Superior temporal gyrus (tissue), 1 donor: ENCODE measurements around the gene RNLS.

Source experiments
- DNase-seq: peaks from one replicate; pipeline ENCODE4 v3.0.0-alpha.2; 2016; ENCODE audit errors: extremely low spot score

Gene RNLS

GRCh38 chr10:88477343-88478085 is 105.6 kb downstream of the RNLS start:
- DNase-seq: no peak

GRCh38 chr10:88474884-88475844 is 108.0 kb downstream of the RNLS start:
- DNase-seq: no peak

- no peak for DNase-seq
Measured at GRCh38 chr10:88473989-88474883, 108.9 kb downstream of the RNLS start.

GRCh38 chr10:88472540-88472939 is 110.6 kb downstream of the RNLS start:
- DNase-seq: no peak

- no peak for DNase-seq
Measured at GRCh38 chr10:88471899-88472298, 111.2 kb downstream of the RNLS start.

- DNase-seq: no peak
Measured at GRCh38 chr10:88467835-88468485, 115.2 kb downstream of the RNLS start.

- no peak for DNase-seq
Measured at GRCh38 chr10:88466786-88467185, 116.3 kb downstream of the RNLS start.

- no peak for DNase-seq
Measured at GRCh38 chr10:88465765-88466164, 117.4 kb downstream of the RNLS start.

GRCh38 chr10:88463811-88464210 is 119.3 kb downstream of the RNLS start:
- DNase-seq: no peak

- DNase-seq: no peak
Measured at GRCh38 chr10:88461426-88461825, 121.7 kb downstream of the RNLS start.

- DNase-seq: no peak
Measured at GRCh38 chr10:88459530-88459929, 123.6 kb downstream of the RNLS start.

GRCh38 chr10:88458209-88458608 is 124.9 kb downstream of the RNLS start:
- no peak for DNase-seq

- DNase-seq: no peak
Measured at GRCh38 chr10:88457660-88458059, 125.5 kb downstream of the RNLS start.

- no peak for DNase-seq
Measured at GRCh38 chr10:88456730-88457129, 126.4 kb downstream of the RNLS start.

GRCh38 chr10:88455831-88456230 is 127.3 kb downstream of the RNLS start:
- no peak for DNase-seq

GRCh38 chr10:88450201-88450600 is 132.9 kb downstream of the RNLS start:
- no peak for DNase-seq

GRCh38 chr10:88442716-88443115 is 140.4 kb downstream of the RNLS start:
- DNase-seq: no peak

- DNase-seq: no peak
Measured at GRCh38 chr10:88440541-88440940, 142.6 kb downstream of the RNLS start.

GRCh38 chr10:88439932-88440331 is 143.2 kb downstream of the RNLS start:
- DNase-seq: no peak

GRCh38 chr10:88437411-88437810 is 145.7 kb downstream of the RNLS start:
- no peak for DNase-seq

GRCh38 chr10:88433565-88434186 is 149.4 kb downstream of the RNLS start:
- DNase-seq: no peak
